K562 (cell line): ENCODE results near the gene CSTPP1. TPM values are rescaled to one million over a fixed set of nuclear protein-coding genes. Genes with fewer than 3 reads are reported as not detected.

Experiments
- ATAC-seq: fragments of 200-7000 bp; cut with Tn5 transposase; 3 replicates; pipeline ENCODE4 v1.9.1; 2020; ENCODE audit warnings: moderate library complexity
- BruUV-seq: library from RNA; stranded (reverse); fragments of 400-500 nt; replicated peaks from 2 replicates; lab custom pipeline; 2021; lab: Mats Ljungman, UMichigan
- CTCF ChIA-PET: fragments of 300-600 bp; formaldehyde crosslinking; extraction: SDS; loops from one replicate; lab custom pipeline; 2021; ENCODE audit warnings: low intra/inter-chr PET ratio; lab: Yijun Ruan, JAX
- POLR2A ChIA-PET: fragments of 300-600, 350-650 bp; sonication (Branson Sonifier 250); formaldehyde crosslinking; extraction: SDS; loops from one replicate; lab custom pipeline; 2021; ENCODE audit warnings: antibody characterized with exemption, inconsistent platforms; lab: Yijun Ruan, JAX
- DNase-seq, 4 experiments: peaks; one replicate each; pipeline versions ENCODE4 v3.0.0 to v3.0.0-alpha.2; 2011 to 2018; ENCODE audit warnings: low spot score in 3 of 4, mixed read lengths in 3 of 4; ENCODE audit errors: extremely low read depth in 1 of 4
- FAIRE-seq: peaks from 2 replicates; lab custom pipeline; 2011; peaks lifted over from hg19 to GRCh38; lab: Jason Lieb, UNC
- H2AFZ ChIP-seq: 2 replicates; pipeline ENCODE4 v1.6.0; 2011; ENCODE audit warnings: low read depth, low read length, control low read depth, inconsistent platforms
- H3K27ac ChIP-seq: fragments of 200-600 bp; 3 replicates; pipeline ENCODE4 v1.8.0; 2011; ENCODE audit warnings: low read depth, mild to moderate bottlenecking, control low read depth, inconsistent platforms, low read length, moderate library complexity, mixed read lengths; ENCODE audit errors: extremely low read depth
- H3K27me3 ChIP-seq, 2 experiments: fragments of 300-600 bp in 1 of 2; 2 replicates in 1 of 2; 3 replicates in 1 of 2; pipeline versions ENCODE4 v1.6.0 to v1.8.0; 2011; ENCODE audit warnings: inconsistent platforms in 2 of 2, low read length in 2 of 2, mild to moderate bottlenecking in 1 of 2, mixed read lengths in 1 of 2, moderate library complexity in 1 of 2; ENCODE audit not compliant: control insufficient read depth in 2 of 2, insufficient read depth in 2 of 2
- H3K36me3 ChIP-seq: fragments of 300-600 bp; 3 replicates; pipeline ENCODE4 v1.8.0; 2011; ENCODE audit warnings: mild to moderate bottlenecking, low read length, inconsistent platforms; ENCODE audit not compliant: control insufficient read depth, insufficient read depth
- H3K4me1 ChIP-seq, 2 experiments: fragments of 200-600 bp in 1 of 2; replicated peaks in 1 of 2; 2 replicates in 1 of 2; 3 replicates in 1 of 2; pipeline versions ENCODE4 v1.5.1 to v1.8.0; 2011; ENCODE audit warnings: inconsistent platforms in 2 of 2, low read length in 2 of 2, mild to moderate bottlenecking in 1 of 2, mixed read lengths in 1 of 2, moderate library complexity in 1 of 2; ENCODE audit not compliant: control insufficient read depth in 2 of 2, insufficient read depth in 2 of 2
- H3K4me2 ChIP-seq: 2 replicates; pipeline ENCODE4 v1.6.1; 2011; ENCODE audit warnings: low read length, control low read depth, inconsistent platforms, mixed read lengths; ENCODE audit not compliant: insufficient read depth
- H3K4me3 ChIP-seq: fragments of 200-600 bp; sonication (generic), shearing (Covaris generic); 2 replicates; pipeline ENCODE4 v1.5.1; 2016; ENCODE audit warnings: control low read depth, inconsistent platforms
- H3K79me2 ChIP-seq: fragments of 200-600 bp; 3 replicates; pipeline ENCODE4 v1.8.0; 2011; ENCODE audit warnings: low read length, inconsistent platforms; ENCODE audit not compliant: control insufficient read depth, insufficient read depth
- H3K9ac ChIP-seq, 2 experiments: 2 replicates each; pipeline versions ENCODE4 v1.6.0 to v1.6.1; 2011; ENCODE audit warnings: low read depth in 2 of 2, low read length in 2 of 2, control low read depth in 1 of 2, inconsistent platforms in 1 of 2, mild to moderate bottlenecking in 1 of 2, mixed read lengths in 1 of 2; ENCODE audit not compliant: insufficient read depth in 1 of 2
- H3K9me1 ChIP-seq: one replicate; pipeline ENCODE4 v1.6.0; 2011; ENCODE audit warnings: inconsistent platforms, mild to moderate bottlenecking, low read length, moderate library complexity; ENCODE audit not compliant: control insufficient read depth, insufficient read depth
- H3K9me3 ChIP-seq: replicated peaks from 2 replicates; pipeline ENCODE4 v1.5.1; 2011; ENCODE audit warnings: low read depth, low read length, inconsistent platforms; ENCODE audit not compliant: control insufficient read depth, insufficient read depth
- H4K20me1 ChIP-seq: replicated peaks from 2 replicates; pipeline ENCODE4 v1.6.1; 2011; ENCODE audit warnings: low read length, inconsistent platforms, mixed read lengths; ENCODE audit not compliant: control insufficient read depth, insufficient read depth
- CBX3 ChIP-seq, 2 experiments: IDR thresholded peaks; 1 replicate in 1 of 2; 2 replicates in 1 of 2; pipeline ENCODE4 v1.6.1; 2012; ENCODE audit warnings: inconsistent platforms in 2 of 2, low read length in 2 of 2, borderline replicate concordance in 1 of 2, control low read depth in 1 of 2
- CTCF ChIP-seq, 3 experiments: IDR thresholded peaks in 2 of 3; conservative IDR thresholded peaks in 1 of 3; 2 replicates each; pipeline ENCODE4 v1.5.1; 2011 to 2012; ENCODE audit warnings: low read length in 3 of 3, mild to moderate bottlenecking in 3 of 3, control low read depth in 2 of 3, improper control_type of control experiment in 1 of 3, inconsistent platforms in 1 of 3, low read depth in 1 of 3, mixed read lengths in 1 of 3, moderate library complexity in 1 of 3; ENCODE audit not compliant: insufficient read depth in 2 of 3
- GTF2A2 ChIP-seq: IDR thresholded peaks from 2 replicates; pipeline ENCODE4 v1.6.1; 2016; ENCODE audit warnings: mild to moderate bottlenecking, missing genetic modification characterization, missing compliant biosample characterization
- KDM4B ChIP-seq, 2 experiments: fragments of 450-650 bp in 1 of 2; sonication (generic) in 1 of 2; IDR thresholded peaks; 2 replicates each; pipeline ENCODE4 v1.6.1; 2016 to 2017; ENCODE audit warnings: borderline replicate concordance in 2 of 2, antibody characterized with exemption in 1 of 2, low read depth in 1 of 2, mild to moderate bottlenecking in 1 of 2
- MYC ChIP-seq, 2 experiments: fragments of 250-450 bp in 1 of 2; sonication (Bioruptor Pico) in 1 of 2; IDR thresholded peaks; 2 replicates each; pipeline versions ENCODE4 v1.5.1 to v1.6.1; 2012 to 2021; ENCODE audit warnings: low read depth in 2 of 2, borderline replicate concordance in 1 of 2, improper control_type of control experiment in 1 of 2, low read length in 1 of 2, mild to moderate bottlenecking in 1 of 2, moderate library complexity in 1 of 2
- PBX2 ChIP-seq, 2 experiments: IDR thresholded peaks in 1 of 2; conservative IDR thresholded peaks in 1 of 2; 2 replicates each; pipeline ENCODE4 v1.6.1; 2016; ENCODE audit warnings: low read depth in 2 of 2, mild to moderate bottlenecking in 1 of 2, missing compliant biosample characterization in 1 of 2, missing genetic modification characterization in 1 of 2, moderate library complexity in 1 of 2
- RAD21 ChIP-seq, 2 experiments: fragments of 250-450 bp in 1 of 2; fragments of 450-650 bp in 1 of 2; sonication (Bioruptor Pico) in 1 of 2; formaldehyde crosslinking in 1 of 2; IDR thresholded peaks in 1 of 2; conservative IDR thresholded peaks in 1 of 2; 2 replicates each; pipeline versions ENCODE4 v1.4.0 to v1.8.0; 2020 to 2022; ENCODE audit warnings: mild to moderate bottlenecking in 2 of 2, moderate library complexity in 1 of 2
- SRF ChIP-seq, 2 experiments: fragments of 250-450, 450-650 bp in 1 of 2; sonication (Bioruptor Pico) in 1 of 2; sonication (generic) in 1 of 2; formaldehyde crosslinking; IDR thresholded peaks; 2 replicates each; pipeline versions ENCODE4 v1.5.0 to v1.5.1; 2020 to 2022; ENCODE audit warnings: mild to moderate bottlenecking in 1 of 2, missing genetic modification reagents in 1 of 2
- ZNF511 ChIP-seq: sonication (generic); formaldehyde crosslinking; IDR thresholded peaks from 2 replicates; pipeline ENCODE4 v1.8.0; 2022; ENCODE audit warnings: mild to moderate bottlenecking, missing genetic modification reagents
- WGBS: fragments of 100-300 bp; shearing (Covaris generic); methylation state at CpG from one replicate; pipeline ENCODE4 v1.1.6; 2016; ENCODE audit warnings: low coverage, mixed read lengths; ENCODE audit not compliant: insufficient coverage; ENCODE audit errors: missing lambda C conversion rate; 5-methylcytosine and 5-hydroxymethylcytosine counted together
- in situ Hi-C: fragments of 300-500 bp; cut with MboI; formaldehyde crosslinking; loops from 4 replicates; pipeline ENCODE4 v1.15.0; 2018; ENCODE audit warnings: inconsistent platforms, mixed read lengths
- intact Hi-C: fragments of 100-400 bp; cut with micrococcal nuclease; formaldehyde crosslinking; loops from 2 replicates; pipeline ENCODE4 v1.14.2; 2022
- polyA plus RNA-seq, 8 experiments: library from polyadenylated mRNA; depleted of rRNA in 4 of 8; stranded (reverse) in 5 of 8; unstranded in 3 of 8; fragments of >200 nt; fragmentation: Nextera tagmentation in 2 of 8; fragmentation: Illumina TruSeq in 1 of 8; extraction: Ambion mirVana in 2 of 8; extraction: Trizol in 1 of 8; gene quantifications; 2 replicates each; pipeline versions ENCODE4 v1.2.1 to v1.2.3, GENCODE V29; 2011 to 2014; ENCODE audit warnings: inconsistent platforms in 1 of 8, missing spikeins in 1 of 8
- total RNA-seq, 7 experiments: library from RNA; depleted of rRNA in 6 of 7; stranded (reverse); fragments of >200 nt in 6 of 7; fragmentation: Illumina TruSeq in 2 of 7; extraction: Trizol in 2 of 7; gene quantifications; 2 replicates each; pipeline versions ENCODE4 v1.2.1 to v1.2.3, GENCODE V29; 2011 to 2021; ENCODE audit warnings: low replicate concordance in 1 of 7

Gene CSTPP1
- total and polyA plus RNA-seq, 9 of the 15 experiments (the other 6 are each of a cell fraction or from before 2014, with no cell fraction given) = 6.5 to 17.8 (median 9.2) TPM

GRCh38 chr11:46966773-46967172, 30.2 kb downstream of the CSTPP1 start:
- Histone ChIP-seq H3K4me3 (no peak overlapping the region), H3K27me3 (no peaks in the 10 kb centered on the region), H3K27ac (no peak overlapping the region), H3K4me1 (no peaks in the 10 kb centered on the region), H3K36me3 (no peaks in the 10 kb centered on the region; the same call in 2 of the 3 replicates), H3K9me1 (no peaks in the 10 kb centered on the region), H2AFZ (no peak overlapping the region), H4K20me1 (no peaks in the 10 kb centered on the region), H3K9ac (no peak overlapping the region), H3K4me2 (no peak overlapping the region), H3K9me3 (0 out of 2 replicates have a peak, but pooled peaks cover 2% of the 10 kb centered on the region), H3K79me2 (no peaks in the 10 kb centered on the region)
- peak; percentile 33; the same call in 1 of the 3 replicates for ATAC-seq
- intact Hi-C loops = no loop called here
- DNase-seq = no peak
- ChIA-PET CTCF (no interaction called here), POLR2A (interaction anchor here (0.7 to 1.3 kb wide), 3 partner anchors 18 to 65 kb away, joined by 4 read pairs; no protein-coding TSS in a partner anchor)
- in situ Hi-C loops = no loop called here
- WGBS = 47% methylated on average over 2 of the region's 2 CpGs
- FAIRE-seq = no peak
- no TSS peak for BruUV-seq
- TF ChIP-seq ZNF511 (CRISPR knock-in tag) (no peak), PBX2 (CRISPR knock-in tag; IDR thresholded peaks at IDR 0.05; ENCODE audit: low read depth) (no peak), PBX2 (tag; conservative IDR thresholded peaks at IDR 0.05; ENCODE audit: low read depth) (no peak), KDM4B (IDR thresholded peaks at IDR 0.05; ENCODE audit: borderline replicate concordance in 2 of 2, low read depth in 1 of 2) (no peak), CBX3 (IDR thresholded peaks at IDR 0.05; ENCODE audit: borderline replicate concordance in 1 of 2, low read length in 2 of 2) (no peak), SRF (CRISPR knock-in tag; IDR thresholded peaks at IDR 0.05) (peak in 1 of 2 experiments; percentile 82; a peak in 1 of 4 replicates), MYC (IDR thresholded peaks at IDR 0.05; ENCODE audit: low read depth, low read length) (no peak), MYC (CRISPR knock-in tag; IDR thresholded peaks at IDR 0.05; ENCODE audit: borderline replicate concordance, low read depth) (no peak), CTCF (IDR thresholded peaks at IDR 0.05 in 2 of 3, conservative IDR thresholded peaks at IDR 0.05 in 1 of 3; ENCODE audit: insufficient read depth in 2 of 3, low read depth in 1 of 3, low read length in 3 of 3) (peak in 2 of 3 experiments; percentile 4 to 30; a peak in 2 of 6 replicates), RAD21 (CRISPR knock-in tag; conservative IDR thresholded peaks at IDR 0.05 in 1 of 2, IDR thresholded peaks at IDR 0.05 in 1 of 2) (peak in 1 of 2 experiments; percentile 20; a peak in 1 of 4 replicates), GTF2A2 (tag) (no peak)
